Activated CD8-positive, alpha-beta memory T cell treated with anti-CD3 and anti-CD28 coated beads, Interleukin-2, amount 50 U/mL, for 48 hours (primary cell): Measurements from ENCODE around the gene PPP1R11.
A peak's percentile ranks its signal among the peaks of the same experiment; 100 is the strongest.
"Not testable (repeated sequence)": the region's sequence is repeated elsewhere in the genome, so short reads cannot be mapped to it uniquely, and the experiment has no call there.

Experiments used
- DNase-seq: peaks from one replicate; pipeline ENCODE4 v3.0.0-alpha.2; 2020

PPP1R11 gene

DNA sequence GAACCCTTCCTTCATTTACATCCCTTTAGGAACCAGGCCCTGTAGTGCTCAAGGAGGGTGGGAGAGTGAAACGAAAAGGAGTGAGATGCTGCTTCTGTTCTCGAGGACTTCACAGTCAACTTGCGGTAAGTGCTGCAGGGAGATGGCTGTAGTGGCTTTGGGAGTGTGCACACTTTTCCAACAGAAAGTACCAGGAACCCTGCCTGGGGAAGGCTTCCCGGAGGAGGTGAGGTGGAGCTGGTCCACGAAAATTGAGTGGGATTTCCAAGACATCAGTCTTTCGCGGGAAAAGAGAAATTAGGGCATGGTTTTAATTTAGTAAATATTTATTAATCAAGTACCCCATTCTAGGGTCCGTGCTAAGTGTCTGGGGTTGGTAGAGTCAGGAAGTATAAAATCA is 33.2 kb downstream of the PPP1R11 start:
- DNase-seq: no peak

DNA sequence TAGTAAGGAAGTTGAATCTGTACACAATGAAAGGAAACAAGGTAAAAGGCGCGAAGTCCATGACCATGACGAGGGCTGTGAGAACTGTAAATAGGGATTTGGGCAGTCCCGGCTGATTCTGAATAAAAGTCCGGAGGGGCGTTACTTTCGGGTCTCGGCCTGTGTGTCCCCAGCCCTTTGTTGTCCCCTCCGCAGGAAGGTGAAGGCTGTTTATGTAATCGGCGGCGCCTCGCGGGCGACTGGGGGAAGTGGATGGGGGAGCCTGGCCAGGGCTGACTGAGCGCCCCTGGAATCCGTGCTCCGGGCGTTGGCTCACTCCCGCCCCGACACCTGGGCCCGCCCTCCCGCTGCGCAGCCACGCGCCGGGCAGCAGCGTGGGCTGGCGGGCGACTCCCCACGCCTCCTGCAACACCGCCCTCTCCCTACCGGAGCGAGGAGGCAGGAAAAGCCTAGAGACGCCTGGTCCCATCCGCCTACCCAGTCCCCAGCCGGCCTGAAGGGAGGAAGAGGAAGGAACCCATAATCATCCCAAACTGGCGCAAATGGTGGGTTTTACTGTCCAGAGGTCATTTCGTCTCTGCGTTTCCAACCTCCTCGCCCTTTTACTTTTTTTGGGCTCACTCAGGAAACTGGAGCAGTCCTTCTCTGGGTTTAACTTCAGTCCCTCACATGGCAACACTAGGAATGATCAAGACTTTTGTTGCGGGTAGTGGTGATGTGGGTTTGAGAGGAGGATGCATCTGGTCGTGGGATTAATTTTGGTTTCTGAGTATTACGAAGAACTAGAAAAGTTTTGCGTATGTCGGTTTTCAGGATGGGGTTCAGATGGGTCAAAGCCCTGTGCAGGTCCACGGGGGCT is 33.8 kb downstream of the PPP1R11 start:
- no peak for DNase-seq

- peak; percentile 86 for DNase-seq
These were observed 34.7 kb downstream of the PPP1R11 start for GRCh38 chr6:30101444-30102413.

DNA sequence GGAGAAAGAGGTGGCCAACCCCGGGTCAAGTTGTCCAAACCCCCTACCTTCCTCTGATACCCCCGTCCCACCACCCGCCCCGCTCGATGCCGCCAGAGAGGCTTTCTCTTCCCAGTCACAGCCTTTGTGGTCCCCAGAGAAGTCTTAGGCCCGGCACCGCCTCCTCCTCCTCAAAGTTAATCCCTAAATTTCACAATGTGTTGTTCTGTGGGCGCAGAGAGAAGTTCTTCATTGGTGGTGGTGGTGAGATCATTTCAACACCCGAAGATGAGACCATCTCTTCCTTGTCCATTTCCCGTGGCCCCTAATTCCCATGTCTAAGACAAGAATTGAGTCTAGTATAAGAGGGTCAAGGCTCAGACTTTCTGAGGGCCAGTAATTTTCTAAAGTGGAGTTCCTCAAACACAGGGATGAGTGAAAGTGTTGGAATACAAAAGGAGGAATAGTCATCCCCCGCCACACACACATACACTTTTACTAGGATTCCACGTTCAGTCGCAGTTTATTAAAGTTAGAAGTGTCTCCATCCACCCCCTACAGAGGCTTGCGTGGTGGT is 35.5 kb downstream of the PPP1R11 start:
- DNase-seq: no peak

- peak; percentile 85 for DNase-seq
These were observed 36.2 kb downstream of the PPP1R11 start for GRCh38 chr6:30102970-30103871.

- no peak for DNase-seq
These were observed 36.8 kb downstream of the PPP1R11 start for GRCh38 chr6:30103872-30104179.

- DNase-seq: no peak
These were observed 37.7 kb downstream of the PPP1R11 start for GRCh38 chr6:30104661-30105060.

- DNase-seq: no peak
These were observed 44.4 kb downstream of the PPP1R11 start for GRCh38 chr6:30111266-30111856.

GRCh38 chr6:30112402-30112994 is 45.5 kb downstream of the PPP1R11 start:
- no peak for DNase-seq

DNA sequence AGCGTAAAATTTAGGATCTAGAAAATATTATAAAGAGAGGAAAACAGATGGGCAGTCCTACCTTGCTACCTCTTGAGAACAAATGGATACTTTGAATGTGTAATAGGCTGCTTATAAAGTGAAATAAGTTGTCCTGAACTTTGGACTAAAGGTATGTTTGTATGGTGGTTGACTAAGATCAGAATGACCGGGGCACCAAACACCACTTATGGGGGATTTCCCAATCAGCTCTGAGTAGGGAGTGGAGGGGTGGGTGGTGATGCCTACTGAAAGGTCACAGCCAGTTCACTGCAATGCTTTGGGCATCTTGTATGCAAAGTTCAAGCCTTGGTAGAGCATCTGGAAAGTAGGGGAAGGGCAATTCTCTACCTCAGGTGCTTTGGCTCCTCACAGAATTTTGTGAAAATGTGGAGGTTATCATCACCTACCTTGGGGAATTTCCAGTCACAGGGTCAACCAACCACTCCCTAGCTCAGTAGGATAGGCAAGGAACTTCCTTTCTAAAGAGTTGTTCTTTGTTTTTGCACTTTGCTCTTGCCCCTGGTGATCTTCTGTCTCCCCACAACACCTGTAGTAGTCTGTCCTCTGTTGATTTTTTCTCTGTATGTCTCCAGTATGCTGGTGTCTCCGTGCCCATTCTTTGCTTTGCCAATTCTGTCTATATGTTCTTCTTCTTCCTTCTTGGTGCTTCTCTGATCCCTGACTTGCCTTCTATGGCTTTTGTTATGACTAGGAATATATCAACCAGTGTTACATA is 46.2 kb downstream of the PPP1R11 start, which contains the start of gene TRIM31:
Gene TRIM31, minus strand, starts transcription at position 88 of the 757 bp plus-strand sequence. CDS start 285 bp downstream, outside the sequence.
- DNase-seq: no peak

- no peak for DNase-seq
These were observed 46.8 kb downstream of the PPP1R11 start for GRCh38 chr6:30113841-30114240.

GRCh38 chr6:30116724-30117123 is 49.7 kb downstream of the PPP1R11 start:
- DNase-seq: no peak

GRCh38 chr6:30118691-30119090 is 51.7 kb downstream of the PPP1R11 start:
- DNase-seq: not testable (repeated sequence)
